DMS 273 treated with DMSO at 0.1 percent for 48 hours (cell line): ENCODE data around the gene PILRA.
"Not testable (repeated sequence)": the region's sequence is repeated elsewhere in the genome, so short reads cannot be mapped to it uniquely, and the experiment has no call there.

Source experiments
- DNase-seq: peaks from one replicate; lab custom pipeline; 2025; lab: John Stamatoyannopoulos, UW

The PILRA gene

DNA sequence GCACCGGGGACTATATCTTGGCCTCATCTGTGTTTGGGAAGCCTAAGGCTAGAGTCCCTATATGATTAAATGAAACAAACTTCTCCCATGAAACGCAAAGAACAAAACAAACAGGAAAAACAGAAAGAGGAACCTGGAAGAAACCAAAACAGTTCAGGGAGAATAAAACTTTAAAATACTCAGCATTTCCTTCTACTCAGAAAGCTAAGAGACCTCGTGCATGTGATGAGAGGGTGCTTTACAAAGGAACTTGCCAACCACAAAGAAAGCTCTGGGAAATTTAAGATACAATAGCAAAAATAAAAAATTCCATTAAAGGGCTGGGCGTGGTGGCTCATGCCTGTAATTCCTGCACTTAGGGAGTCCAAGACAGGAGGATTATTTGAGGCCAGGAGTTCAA, 6.9 kb downstream of the PILRA start:
- no peak for DNase-seq

DNA sequence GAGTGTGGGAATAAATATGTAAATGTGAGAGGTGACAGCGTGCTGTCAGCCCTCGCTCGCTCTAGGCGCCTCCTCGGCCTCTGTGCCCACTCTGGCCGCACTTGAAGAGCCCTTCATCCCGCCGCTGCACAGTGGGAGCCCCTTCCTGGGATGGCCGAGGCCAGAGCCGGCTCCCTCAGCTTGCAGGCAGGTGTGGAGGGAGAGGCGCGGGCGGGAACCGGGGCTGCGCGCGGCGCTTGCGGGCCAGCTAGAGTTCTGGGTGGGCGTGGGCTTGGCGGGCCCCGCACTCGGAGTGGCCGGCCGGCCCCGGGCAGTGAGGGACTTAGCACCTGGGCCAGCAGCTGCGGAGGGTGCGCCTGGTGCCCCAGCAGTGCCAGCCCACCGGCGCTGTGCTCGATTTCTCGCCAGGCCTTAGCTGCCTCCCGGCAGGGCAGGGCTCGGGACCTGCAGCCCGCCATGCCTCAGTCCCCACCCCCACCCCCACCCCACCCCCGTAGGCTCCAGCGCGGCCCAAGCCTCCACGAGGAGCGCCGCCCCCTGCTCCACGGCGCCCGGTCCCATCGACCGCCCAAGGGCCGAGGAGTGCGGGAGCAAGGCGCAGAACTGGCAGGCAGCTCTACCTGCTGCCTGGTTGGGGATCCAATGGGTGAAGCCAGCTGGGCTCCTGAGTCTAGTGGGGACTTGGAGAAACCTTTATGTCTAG, 8.4 kb downstream of the PILRA start:
- DNase-seq, result not testable (repeated sequence)

DNA sequence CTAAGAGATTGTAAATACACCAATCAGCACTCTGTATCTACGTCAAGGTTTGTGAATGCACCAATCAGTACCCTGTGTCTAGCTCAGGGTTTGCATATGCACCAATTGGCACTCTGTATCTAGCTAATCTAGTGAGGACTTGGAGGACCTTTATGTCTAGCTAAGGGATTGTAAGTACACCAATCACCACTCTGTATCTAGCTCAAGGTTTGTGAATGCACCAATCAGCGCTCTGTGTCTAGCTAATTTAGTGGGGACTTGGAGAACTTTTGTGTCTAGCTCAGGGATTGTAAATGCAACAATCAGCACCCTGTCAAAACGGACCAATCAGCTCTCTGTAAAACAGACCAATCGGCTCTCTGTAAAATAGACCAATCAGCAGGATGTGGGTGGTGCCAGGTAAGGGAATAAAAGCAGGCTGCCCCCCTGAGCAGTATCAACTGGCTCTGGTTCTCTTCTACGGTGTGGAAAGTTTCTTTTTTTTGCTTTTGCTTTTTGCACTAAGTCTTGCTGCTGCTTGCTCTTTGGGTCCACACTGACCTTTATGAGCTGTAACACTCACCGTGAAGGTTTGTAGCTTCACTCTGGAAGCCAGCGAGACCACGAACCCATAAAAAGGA, 9.1 kb downstream of the PILRA start:
- not testable (repeated sequence) for DNase-seq

DNA sequence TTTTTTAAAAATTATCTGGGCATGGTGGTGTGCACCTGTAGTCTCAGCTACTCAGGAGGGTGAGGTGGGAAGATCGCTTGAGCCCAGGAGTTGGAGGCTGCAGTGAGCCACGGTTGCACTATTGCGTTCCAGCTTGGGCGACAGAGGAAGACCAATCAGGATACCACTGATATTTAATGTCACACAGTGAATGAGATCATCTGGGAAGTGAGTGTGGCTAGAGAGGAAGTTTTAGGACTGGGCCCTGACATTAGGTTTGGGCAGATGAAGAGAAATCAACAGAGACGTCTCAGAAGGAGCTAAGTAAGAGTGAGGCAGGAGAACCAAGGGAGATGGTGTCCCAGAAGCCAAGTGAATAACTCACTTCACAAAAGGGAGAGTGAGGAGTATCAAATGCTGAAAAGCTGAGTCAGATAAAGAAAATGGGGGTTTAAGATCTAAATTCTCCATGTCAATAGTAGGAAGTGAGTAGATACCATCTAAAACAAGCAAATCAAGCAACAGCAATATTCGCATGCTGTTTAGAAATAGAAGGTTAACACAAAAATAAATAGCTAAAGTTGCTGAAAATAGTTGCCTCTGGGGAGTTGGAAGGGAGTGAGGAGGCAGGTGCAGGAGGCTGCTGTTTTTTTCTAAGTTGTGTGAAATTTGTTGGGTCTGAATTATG, 11.5 kb downstream of the PILRA start:
- no peak for DNase-seq

DNA sequence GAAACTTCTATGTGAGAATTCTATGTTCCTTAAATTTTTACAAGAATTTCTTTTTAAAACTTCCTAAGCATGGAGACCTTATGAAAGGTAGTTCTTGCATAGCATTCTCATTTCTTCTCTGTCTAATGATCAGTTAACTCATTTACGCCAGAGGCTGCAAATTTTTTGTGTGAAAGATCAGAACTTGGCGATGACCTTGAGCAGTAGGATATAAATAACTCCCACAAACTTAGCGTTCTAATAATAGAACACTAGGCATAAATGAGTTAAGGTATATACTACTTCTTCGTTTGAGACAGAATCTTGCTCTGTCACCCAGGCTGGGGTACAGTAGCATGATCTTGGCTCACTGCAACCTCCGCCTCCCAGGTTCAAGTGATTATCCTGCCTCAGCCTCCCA, 13.7 kb downstream of the PILRA start:
- DNase-seq, result no peak

DNA sequence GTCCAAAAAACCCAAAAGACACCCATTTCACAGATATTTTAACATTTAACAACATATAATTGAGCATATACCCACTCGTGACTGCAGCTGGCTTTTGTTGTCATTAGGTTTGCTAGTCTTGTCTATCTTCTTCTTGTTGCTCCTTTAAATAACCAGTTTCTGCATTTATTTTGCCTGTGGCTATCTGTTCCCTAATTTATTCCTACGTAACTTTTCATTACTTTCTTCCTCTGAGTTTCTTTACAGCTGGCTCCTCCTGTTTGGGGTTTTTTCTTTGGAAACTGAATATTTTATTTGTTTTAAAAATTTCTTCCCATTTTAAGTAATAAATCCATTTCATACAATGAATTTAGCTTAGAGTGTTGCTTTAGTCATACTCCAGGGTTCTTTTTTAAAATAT, 14.4 kb downstream of the PILRA start:
- DNase-seq, result no peak

DNA sequence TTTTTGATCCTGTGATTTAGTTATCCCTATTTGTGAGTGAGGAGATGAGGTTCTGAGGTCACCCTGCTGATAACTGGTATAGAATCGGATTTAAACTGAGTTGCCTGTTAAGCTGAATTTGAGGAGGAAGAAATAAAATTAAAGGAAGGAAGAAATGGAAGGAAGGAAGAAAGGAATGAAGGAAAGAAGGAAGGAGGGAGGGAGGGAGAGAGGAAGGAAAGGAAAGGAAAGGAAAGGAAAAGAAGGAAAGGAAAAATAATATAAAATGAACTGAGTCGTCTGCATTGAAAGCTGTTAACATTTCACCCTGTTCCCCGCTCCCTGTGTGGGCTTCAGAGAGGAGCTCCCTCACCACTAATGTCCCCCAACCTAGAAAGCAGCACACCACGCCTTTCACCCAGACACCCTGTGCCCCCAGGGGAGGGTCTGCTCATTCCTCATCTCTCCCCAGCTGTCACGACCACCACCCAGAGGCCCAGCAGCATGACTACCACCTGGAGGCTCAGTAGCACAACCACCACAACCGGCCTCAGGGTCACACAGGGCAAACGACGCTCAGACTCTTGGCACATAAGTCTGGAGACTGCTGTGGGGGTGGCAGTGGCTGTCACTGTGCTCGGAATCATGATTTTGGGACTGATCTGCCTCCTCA, 16.3 kb downstream of the PILRA start:
- DNase-seq, result no peak

DNA sequence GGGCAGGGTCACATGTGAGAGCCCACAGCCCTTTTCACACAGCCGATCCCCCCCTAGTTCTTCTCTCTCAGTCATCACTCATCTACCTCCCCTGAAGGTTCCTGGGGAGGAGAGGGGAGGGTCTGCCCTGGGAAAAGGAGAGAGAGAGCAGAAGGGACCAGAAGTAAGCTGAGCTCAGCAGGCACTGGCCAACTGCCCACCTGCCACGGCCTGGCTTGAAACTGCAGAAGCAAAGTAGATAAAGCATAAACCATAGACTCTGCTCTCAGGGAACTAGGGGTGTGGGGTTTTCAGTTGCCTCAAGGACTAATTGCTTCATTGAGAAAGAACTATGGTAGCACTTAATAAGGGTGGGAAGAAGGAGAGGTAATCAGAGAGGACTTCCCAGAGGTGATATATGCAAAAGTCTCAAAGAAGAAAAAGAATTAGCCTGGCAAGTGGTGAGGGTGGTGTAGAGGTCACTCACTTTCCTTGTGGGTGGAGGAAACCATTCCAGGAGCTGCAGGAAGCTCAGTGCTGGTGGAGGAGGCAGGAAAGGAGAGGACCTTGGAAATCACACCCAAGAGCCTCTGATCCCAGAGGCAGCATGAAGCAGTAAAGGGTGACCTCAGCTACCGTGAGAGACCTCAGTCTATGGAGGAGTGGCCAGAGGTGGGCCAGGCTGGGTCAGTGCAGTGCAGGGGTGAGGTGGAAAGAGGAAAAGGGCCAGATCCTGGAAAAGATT, 17.2 kb downstream of the PILRA start:
- no peak for DNase-seq

DNA sequence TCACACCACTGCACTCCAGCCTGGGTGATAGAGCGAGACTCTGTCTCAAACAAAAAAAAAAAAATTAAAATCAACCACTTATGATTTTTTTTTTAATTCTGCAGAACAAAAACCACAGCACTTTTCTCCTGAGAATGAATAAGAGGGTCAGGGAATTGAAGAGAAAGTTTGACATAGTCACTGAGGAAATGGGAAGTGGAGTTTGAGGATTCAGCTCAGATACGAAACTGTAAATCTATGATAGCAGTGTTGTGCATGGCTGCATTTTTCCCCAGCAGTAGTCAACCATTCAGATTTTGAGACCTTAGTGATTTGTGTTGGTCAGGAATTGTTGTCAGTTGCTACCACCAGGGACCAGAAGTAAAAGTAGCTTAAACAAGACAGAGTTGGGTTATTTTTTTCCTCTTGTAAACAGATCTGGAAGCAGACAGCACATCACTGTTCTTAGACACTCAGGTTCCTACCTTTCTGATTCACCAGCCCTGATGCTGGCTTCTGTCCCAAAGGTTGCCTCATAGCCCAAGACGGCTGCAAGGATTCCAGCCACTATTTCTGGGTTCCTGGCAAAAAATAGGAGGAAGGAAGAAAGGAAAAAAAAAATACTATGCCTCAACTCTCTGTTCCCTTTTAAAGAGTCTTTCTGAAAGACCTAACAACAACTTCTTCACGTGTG, 20.1 kb downstream of the PILRA start:
- no peak for DNase-seq

DNA sequence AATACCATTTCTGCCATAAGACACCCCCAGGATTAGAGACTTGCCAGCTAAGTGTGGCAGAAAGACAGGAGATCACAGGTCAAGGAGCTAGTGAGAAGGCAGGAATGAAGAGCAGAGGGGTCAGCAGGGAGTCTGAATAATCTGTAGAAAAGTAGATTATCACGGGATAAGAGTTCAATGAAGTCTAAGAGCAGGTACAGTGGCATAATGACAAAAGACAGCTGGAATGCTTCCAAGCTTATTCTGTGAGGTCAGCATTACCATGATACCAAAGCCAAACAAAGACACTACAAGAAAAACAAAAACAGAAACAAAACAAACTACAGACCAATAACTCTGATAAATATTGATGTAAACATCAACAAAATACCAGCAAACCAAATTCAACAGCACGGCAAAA, 20.8 kb downstream of the PILRA start:
- no peak for DNase-seq

DNA sequence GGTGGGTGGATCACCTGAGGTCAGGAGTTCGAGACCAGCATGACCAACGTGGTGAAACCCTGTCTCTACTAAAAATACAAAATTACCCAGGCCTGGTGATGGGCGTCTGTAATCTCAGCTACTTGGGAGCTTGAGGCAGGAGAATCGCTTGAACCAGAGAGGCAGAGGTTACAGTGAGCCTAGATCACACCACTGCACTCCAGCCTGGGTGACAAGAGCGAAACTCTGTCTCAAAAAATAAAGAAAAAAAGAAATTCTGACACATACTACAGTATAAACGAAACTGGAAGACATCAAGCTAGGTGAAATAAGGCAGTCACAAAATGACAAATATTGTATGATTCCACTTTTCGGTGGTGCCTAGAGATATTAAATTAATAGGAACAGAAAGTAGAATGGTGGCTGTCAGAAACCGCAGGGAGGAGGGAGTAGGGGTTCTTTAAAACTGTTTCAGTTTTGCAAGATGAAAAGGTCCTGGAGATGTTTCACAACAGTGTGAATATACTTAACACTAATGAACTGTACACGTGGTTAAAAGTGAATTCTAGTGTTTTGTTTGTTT, 23.2 kb downstream of the PILRA start:
- no peak for DNase-seq

DNA sequence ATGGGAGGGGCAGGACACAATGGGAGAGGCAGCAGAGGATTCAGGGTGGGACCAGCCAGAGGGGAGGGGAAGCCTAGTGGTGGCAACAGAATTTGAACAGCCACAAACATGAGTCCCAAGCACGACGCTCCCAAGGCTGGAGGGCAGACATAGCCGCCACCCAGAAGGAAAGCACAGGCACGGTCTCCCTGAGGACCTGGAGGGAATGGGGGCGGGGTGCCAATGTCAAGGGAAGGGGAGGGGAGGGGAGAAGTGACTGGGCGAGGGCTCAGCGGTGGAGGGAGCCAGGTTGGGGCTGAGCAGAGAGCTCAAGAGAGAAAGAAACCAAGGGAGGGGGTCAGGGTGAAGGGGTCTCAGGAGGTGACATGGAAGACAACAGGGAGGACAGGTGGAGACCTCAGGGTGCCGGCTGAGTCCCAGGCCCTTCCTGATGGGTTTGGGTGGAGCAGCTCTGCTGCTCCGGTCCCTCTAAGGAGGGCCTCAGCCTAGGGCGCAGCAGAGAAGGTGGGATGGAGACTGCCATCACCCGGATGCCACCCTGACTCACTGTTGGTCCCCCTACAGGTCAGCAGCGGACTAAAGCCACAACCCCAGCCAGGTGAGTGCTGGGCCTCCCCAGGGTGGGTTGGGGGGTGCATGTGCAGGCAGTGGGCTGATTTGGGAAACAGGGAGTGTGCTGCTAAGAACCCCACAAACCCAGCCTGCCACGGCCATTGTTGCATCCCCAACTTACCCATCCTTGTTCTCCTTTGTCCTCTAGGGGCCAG, 24.2 kb downstream of the PILRA start:
- no peak for DNase-seq

DNA sequence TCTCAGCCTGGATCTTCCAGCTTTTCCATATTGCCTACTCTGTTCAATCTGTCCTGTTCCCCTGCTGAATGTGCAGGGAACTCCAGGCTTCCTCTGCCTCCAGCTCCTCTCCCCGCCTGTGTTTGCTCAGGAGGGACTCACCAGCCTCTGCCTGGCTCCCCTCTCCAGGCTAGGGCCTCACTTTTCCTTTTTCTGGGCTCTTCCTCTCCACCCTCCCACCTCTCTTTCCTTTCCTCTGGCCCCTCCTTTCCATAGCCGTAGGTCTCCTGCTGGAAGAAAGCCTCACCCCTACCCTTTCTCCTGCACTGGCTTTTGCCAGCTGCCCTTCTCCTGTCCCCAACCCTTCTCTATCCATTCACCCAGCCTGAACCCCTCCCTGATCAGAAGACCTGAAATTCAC, 25.0 kb downstream of the PILRA start:
- DNase-seq, result no peak

DNA sequence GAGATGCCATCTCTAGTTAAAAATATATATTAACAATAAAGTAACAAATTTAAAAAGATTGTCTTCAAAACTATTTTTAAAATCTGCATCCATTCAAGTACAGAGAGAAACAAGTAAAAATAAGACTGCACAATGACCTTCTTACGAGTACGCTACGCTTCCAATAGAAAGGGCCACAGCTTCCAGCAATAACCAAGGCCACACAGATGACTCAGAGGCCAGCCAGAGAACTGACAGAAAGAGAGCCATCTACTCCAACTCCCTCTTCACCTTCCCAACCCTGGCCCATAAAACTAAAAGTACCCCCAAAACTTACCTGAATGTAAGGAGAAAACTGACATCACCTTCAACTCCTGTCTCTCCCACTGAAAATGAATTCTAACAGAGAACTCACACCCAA, 26.8 kb downstream of the PILRA start:
- no peak for DNase-seq

DNA sequence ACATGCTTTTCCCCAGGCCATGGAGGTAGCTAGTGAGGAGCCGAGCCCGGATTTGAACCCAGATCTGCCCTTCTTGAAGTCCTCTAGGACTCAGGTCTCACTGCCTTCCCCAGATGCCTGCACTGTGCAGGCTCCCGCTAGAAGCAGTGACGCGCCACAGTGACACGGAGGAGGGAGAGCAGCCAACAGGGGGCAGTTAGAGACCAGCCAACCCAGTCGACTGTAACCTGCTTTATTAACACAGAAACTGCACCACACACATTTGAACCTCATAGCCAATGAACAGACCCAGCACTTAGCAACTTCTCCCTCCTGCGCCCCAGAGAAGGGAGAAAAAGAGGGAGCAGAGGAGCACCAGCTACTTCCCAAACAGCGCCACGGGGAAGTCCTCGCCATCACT, 27.4 kb downstream of the PILRA start:
- DNase-seq, result no peak

DNA sequence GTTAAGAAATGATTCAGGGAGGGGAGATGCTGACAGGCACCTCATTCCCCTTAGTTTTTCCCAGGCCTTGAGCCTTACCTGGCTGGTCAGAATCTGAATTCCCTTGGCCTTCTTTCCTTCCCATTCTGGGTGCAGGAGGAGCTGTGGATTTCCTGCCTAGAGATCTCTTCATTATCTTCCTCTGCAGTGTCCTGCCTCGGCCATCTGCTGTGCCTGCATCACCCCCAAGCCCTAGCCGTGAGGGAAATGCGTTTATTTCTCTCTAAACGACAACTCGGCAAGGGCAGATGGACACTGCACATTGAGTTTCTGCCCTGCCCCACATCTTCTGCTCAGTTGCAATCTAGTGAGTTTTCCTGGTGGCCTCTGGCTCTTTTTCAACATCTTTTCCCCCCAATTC, 28.5 kb downstream of the PILRA start:
- no peak for DNase-seq

DNA sequence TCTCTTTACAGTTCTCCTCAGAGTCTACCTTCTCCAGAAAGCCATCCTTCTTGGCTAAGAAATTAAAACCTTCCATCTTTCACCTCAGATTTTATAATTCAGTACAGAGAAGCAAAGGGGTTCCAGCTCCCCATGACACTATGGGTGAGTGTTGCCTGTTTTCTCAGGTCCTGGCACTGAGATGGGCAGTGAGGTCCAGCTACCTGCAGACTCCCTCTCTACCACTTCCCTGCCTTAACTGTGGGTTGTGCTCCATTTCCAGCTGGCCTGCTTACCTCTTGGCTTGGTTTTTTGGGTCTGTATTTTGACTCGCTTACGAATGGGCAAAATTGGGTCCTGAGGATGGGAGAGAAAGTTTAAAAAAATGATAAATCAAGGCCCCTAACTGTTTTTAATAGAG, 29.0 kb downstream of the PILRA start:
- no peak for DNase-seq

DNA sequence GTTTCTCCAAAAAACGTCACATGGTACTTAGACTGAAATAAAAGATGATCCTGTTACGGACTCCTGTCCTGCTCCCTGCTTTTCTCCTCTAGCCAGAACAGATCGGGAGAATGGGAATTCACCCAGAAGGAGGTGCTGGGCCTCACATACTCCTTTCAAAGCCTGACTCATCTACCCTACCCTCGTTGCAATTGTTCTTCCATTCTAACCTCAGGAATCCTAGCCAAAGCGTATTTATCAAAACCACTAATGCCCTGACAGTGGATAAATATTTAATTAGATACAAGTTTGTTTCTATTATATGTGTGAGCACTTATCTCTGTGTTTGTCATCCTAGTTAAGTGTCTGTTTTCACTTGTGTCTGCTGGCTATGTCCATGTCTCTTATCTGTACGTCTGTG, 33.5 kb downstream of the PILRA start:
- no peak for DNase-seq

DNA sequence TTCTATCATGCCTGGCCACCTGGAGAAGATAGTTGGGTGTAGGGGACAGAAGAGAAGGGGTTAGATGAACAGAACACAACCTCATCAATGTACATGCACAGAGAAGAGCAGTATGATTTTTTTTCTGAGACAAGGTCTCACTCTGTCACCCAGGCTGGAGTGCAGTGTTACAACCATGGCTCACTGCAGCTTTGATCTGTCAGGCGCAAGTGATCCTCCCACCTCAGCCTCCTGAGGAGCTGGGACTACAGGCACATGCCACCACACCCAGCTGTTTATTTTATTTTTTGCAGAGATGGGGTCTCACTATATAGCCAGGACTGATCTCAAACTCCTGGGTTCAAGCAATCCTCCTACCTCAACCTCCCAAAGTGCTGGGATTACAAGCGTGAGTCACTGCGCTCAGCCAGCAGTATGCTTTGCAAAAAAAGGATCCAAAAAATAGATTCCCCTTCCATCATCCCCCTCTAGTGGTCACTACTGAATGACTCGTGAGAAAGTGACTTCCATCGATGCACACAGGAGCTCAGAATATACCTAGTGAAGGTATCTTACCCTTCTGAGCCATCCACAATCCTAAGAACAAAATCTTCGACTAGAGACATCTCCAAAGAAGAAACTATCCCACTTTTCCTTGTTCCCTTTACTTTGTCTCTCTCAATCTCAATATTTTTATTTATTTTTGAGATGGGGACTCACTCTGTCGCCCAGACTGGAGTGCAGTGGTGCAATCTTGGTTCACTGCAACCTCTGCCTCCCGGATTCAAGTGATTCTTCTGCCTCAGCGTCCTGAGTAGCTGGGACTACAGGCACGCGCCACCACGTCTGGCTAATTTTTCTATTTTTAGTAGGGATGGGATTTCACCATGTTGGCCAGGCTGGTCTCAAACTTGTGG, 34.2 kb downstream of the PILRA start:
- peak; percentile 26 for DNase-seq

DNA sequence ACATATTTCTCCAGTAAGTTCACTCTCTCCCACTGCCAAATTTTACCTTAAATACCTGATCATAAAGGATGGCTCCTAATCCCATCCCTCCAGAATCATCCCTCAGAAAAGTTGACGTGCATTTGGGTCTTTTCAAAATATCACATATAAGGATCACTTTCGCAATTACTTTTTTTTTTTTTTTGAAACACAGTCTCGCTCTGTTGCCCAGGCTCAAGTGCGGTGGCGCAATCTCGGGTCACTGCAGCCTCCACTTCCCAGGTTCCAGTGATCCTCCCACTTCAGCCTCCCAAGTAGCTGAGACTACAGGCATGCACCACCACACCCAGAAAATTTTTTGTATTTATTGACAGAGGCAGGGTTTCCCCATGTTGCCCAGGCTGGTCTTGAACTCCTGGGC, 37.8 kb downstream of the PILRA start:
- DNase-seq, result no peak
